Nephron progenitor cell (in vitro differentiated cells): Measurements from ENCODE around the gene CDK7.

Source experiments
- DNase-seq: peaks from one replicate; pipeline ENCODE4 v3.0.0; 2021
- H3K27ac Mint-ChIP-seq: 2 replicates; pipeline ENCODE4 v1.8.0; 2021; ENCODE audit warnings: mild to moderate bottlenecking, moderate library complexity, mixed read lengths
- H3K27me3 Mint-ChIP-seq: 2 replicates; pipeline ENCODE4 v1.8.0; 2021; ENCODE audit warnings: mild to moderate bottlenecking, low read depth, mixed read lengths; ENCODE audit not compliant: poor library complexity
- H3K36me3 Mint-ChIP-seq: 2 replicates; pipeline ENCODE4 v1.8.0; 2021; ENCODE audit warnings: low read depth, mixed read lengths
- H3K4me1 Mint-ChIP-seq: 2 replicates; pipeline ENCODE4 v1.8.0; 2021; ENCODE audit warnings: mixed read lengths
- H3K4me3 Mint-ChIP-seq: 2 replicates; pipeline ENCODE4 v1.8.0; 2021; ENCODE audit warnings: mild to moderate bottlenecking, moderate library complexity, mixed read lengths
- H3K9me3 Mint-ChIP-seq: 2 replicates; pipeline ENCODE4 v1.8.0; 2021; ENCODE audit warnings: mild to moderate bottlenecking, moderate library complexity, mixed read lengths
- TF ChIP-seq, protein P1 (sequence below): fragments of 200-600 bp; sonication (generic); IDR thresholded peaks from 2 replicates; pipeline ENCODE4 v1.5.0; 2021; ENCODE audit warnings: antibody characterized with exemption

The CDK7 gene

DNA sequence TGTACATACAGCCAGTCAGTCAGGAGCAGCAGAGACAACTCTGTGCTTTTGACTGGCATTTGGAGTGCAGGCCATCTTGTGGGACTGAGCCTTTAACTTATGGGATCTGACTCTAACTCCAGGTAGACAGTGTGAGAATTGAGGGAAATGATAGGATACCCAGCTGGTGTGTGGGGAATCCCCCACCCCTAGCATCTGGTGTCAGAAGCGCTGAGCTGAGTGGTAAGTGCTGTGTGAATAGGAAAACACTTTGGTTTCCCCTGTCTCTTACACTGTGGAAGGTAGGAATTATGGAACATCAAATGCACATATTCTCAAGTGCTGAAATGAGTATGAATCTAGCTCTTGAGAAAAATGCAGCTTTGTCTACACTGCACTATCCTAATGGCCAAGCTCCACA, 54.0 kb downstream of the CDK7 start:
- Mint-ChIP-seq H3K36me3 (peaks cover 5% of the 10 kb centered on the region), H3K9me3 (no peaks in the 10 kb centered on the region), H3K4me1 (peaks cover 12% of the 10 kb centered on the region), H3K4me3 (no peak overlapping the region), H3K27me3 (no peaks in the 10 kb centered on the region), H3K27ac (no peak overlapping the region)
- DNase-seq = no peak
- TF ChIP-seq, protein P1, sequence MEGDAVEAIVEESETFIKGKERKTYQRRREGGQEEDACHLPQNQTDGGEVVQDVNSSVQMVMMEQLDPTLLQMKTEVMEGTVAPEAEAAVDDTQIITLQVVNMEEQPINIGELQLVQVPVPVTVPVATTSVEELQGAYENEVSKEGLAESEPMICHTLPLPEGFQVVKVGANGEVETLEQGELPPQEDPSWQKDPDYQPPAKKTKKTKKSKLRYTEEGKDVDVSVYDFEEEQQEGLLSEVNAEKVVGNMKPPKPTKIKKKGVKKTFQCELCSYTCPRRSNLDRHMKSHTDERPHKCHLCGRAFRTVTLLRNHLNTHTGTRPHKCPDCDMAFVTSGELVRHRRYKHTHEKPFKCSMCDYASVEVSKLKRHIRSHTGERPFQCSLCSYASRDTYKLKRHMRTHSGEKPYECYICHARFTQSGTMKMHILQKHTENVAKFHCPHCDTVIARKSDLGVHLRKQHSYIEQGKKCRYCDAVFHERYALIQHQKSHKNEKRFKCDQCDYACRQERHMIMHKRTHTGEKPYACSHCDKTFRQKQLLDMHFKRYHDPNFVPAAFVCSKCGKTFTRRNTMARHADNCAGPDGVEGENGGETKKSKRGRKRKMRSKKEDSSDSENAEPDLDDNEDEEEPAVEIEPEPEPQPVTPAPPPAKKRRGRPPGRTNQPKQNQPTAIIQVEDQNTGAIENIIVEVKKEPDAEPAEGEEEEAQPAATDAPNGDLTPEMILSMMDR = no peak

DNA sequence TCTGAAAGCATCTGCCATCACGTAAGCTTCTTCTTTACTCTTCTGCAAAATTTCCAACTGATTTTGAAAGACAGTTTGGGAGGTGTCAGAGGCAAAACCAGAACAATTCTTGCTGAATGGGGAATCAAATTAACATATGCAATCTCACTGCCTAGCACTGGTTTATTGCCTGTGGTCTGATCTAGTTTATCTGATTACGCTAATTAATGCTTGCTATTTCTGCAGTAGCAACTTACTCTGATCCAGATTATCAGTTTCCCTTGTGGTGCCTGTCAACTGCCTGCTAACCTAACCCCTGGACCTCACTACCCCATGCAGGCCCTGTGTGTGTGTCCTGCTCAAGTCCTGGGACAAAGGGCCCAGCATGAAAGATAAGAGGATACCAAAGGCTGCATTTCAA, 57.6 kb downstream of the CDK7 start:
- Mint-ChIP-seq H3K4me3 (no peak overlapping the region), H3K36me3 (no peaks in the 10 kb centered on the region), H3K27ac (no peak overlapping the region), H3K27me3 (no peaks in the 10 kb centered on the region), H3K4me1 (peaks cover 5% of the 10 kb centered on the region), H3K9me3 (no peaks in the 10 kb centered on the region)
- DNase-seq = no peak
- TF ChIP-seq, protein P1 = no peak

DNA sequence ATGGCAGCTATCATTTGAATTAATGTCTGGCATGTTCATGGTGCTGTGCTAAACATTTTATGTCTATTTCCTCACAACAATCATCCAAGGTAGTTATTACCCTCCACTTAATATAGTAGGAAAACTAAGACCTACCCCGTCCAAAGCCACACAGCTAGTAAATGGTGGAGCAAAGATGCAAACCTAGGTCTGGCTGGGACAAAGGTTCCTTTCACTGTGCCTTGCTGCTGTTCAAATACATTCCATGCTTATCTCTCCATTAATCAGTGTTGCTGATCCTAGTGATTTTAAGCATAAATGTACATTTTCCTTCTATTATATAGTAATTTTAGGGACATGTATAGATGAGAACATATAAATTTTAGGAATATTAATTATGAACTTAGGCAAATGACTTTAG, 59.2 kb downstream of the CDK7 start:
- Mint-ChIP-seq H3K4me3 (no peak overlapping the region), H3K27ac (no peak overlapping the region), H3K9me3 (no peaks in the 10 kb centered on the region), H3K27me3 (no peaks in the 10 kb centered on the region), H3K36me3 (no peaks in the 10 kb centered on the region), H3K4me1 (peaks cover 4% of the 10 kb centered on the region)
- TF ChIP-seq, protein P1 = no peak
- DNase-seq = no peak

DNA sequence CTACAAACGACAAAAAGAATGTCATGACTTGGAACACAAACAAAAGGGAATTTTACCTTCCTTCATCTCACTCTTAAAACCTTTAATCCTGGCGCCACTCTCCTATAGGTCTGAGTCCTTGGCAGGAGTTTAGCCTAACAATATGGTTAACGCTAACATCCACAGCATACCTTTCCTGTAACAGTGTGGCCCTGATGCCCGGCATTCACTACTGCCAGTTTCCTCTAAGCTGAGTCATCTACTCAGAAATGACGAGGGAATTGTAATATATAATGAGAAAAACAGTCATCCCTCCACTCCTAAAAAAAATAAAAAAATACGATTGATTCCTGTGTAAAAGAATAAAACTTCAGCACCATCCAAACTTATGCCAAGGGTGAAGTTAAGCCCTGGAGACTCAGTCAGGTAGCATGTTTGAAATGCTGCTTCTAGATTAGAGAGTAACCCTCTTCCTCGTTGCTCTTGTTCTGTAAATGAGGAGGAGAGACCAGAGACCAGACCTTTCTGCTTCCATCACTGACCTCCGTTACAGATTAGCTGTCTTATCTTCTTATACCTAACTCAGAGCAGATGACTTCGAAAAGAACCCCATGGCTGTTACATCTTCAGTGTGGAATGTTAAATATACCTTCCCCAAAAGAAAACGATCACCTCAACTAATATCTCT, 60.5 kb downstream of the CDK7 start:
- Mint-ChIP-seq H3K27me3 (no peaks in the 10 kb centered on the region), H3K4me1 (no peaks in the 10 kb centered on the region), H3K36me3 (no peaks in the 10 kb centered on the region), H3K9me3 (no peaks in the 10 kb centered on the region), H3K4me3 (no peak overlapping the region), H3K27ac (peak overlapping the region; percentile 2)
- DNase-seq = no peak
- TF ChIP-seq, protein P1 = no peak

DNA sequence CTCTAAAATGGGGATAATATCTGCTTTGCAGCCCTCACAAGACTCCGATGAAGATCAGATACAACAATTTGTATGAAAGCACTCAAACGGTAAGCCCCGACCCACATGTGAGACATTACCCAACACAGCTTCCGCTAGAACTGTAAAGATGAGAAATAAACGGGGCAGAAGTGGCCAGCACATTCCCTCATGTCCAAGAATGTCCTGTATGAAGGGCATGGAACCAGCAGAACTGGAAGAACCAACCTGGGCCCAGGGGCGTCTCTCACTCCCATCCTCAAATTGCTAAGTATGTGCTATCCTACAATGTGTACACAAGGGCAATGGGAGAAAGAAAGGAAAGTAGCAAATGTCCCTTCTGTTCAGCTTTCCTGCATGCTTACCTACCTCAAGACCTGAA, 64.9 kb downstream of the CDK7 start:
- Mint-ChIP-seq H3K9me3 (peaks cover 2% of the 10 kb centered on the region), H3K27ac (no peak overlapping the region), H3K36me3 (peaks cover 1% of the 10 kb centered on the region), H3K4me1 (no peaks in the 10 kb centered on the region), H3K4me3 (no peak overlapping the region), H3K27me3 (no peaks in the 10 kb centered on the region)
- DNase-seq = no peak
- TF ChIP-seq, protein P1 = no peak

DNA sequence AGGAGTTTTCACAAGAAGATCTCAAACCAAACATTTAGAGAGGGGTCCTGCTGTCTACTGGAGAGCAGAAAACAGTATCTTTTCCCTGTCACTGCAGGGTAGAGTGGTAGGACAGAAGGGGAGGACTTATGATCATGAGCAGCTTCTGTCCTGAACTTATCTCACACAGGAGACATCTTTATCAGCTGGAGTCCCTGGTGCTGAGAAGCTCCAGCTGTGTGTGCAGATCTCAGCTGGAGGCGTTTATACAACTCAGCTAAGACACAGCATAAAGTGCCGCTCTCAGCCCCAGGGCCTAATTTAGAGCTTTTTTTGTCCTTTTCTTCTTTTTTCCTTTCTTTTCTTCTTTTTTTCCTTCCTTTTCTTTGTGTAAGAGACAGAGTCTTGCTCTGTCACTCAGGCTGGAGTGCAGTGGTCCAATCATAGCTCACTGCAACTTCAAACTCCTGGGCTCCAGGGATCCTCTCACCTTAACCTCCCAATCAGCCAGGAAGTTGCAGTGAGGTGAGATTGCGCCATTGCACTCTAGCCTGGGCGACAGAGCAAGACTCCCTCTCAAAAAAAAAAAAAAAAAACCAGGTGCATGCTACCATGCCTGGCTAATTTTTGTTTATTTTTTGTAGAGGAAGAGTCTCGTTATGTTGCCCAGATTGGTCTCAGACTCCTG, 66.0 kb downstream of the CDK7 start:
- Mint-ChIP-seq H3K9me3 (peaks cover 4% of the 10 kb centered on the region), H3K27ac (no peak overlapping the region), H3K4me3 (no peak overlapping the region), H3K4me1 (no peaks in the 10 kb centered on the region), H3K27me3 (no peaks in the 10 kb centered on the region), H3K36me3 (peaks cover 4% of the 10 kb centered on the region)
- TF ChIP-seq, protein P1 = no peak
- DNase-seq = no peak
